ENCODE data around the gene TCF4.

- no peak for TF ChIP-seq CTCF (IDR thresholded peaks at IDR 0.05)
- TF ChIP-seq EZH2 (IDR thresholded peaks at IDR 0.05; ENCODE audit: borderline replicate concordance, insufficient read depth, low read depth, low read length, poor library complexity, severe bottlenecking), result no peak
These were observed 299.8 kb downstream of the TCF4 start for GRCh38 chr18:55287935-55288868.

Data from B cell (primary cell).